GM12875 (cell line): ENCODE data around the gene MRPL49.

Experiments used
- H3K4me3 ChIP-seq: one replicate; pipeline ENCODE4 v1.5.1; 2011; ENCODE audit warnings: low read depth, low read length, control low read depth
- CTCF ChIP-seq: IDR thresholded peaks from 2 replicates; pipeline ENCODE4 v1.5.1; 2011; ENCODE audit warnings: low read depth, mild to moderate bottlenecking, control low read depth, inconsistent platforms, low read length, moderate library complexity, borderline replicate concordance; ENCODE audit not compliant: insufficient read depth

Gene MRPL49

GRCh38 chr11:65152122-65152521, 30.0 kb downstream of the MRPL49 start:
- H3K4me3 ChIP-seq = no peak overlapping the region
- no peak for TF ChIP-seq CTCF

GRCh38 chr11:65156256-65156655, 34.1 kb downstream of the MRPL49 start:
- TF ChIP-seq CTCF = no peak
- no peak overlapping the region for H3K4me3 ChIP-seq

- H3K4me3 ChIP-seq = no peak overlapping the region
- no peak for TF ChIP-seq CTCF
These were observed 34.8 kb downstream of the MRPL49 start for GRCh38 chr11:65156926-65157325.

GRCh38 chr11:65157336-65157735, 35.2 kb downstream of the MRPL49 start:
- no peak overlapping the region for H3K4me3 ChIP-seq
- no peak for TF ChIP-seq CTCF

- no peak for TF ChIP-seq CTCF
- H3K4me3 ChIP-seq = no peak overlapping the region
These were observed 36.9 kb downstream of the MRPL49 start for GRCh38 chr11:65159012-65159411.

- TF ChIP-seq CTCF = no peak
- no peak overlapping the region for H3K4me3 ChIP-seq
These were observed 38.5 kb downstream of the MRPL49 start for GRCh38 chr11:65160643-65161042.

GRCh38 chr11:65163684-65164083, 41.6 kb downstream of the MRPL49 start:
- no peak overlapping the region for H3K4me3 ChIP-seq
- TF ChIP-seq CTCF = no peak
